ENCODE measurements around the gene TMC1.
"Not testable (repeated sequence)": the region's sequence is repeated elsewhere in the genome, so short reads cannot be mapped to it uniquely, and the experiment has no call there.

The TMC1 gene

DNA sequence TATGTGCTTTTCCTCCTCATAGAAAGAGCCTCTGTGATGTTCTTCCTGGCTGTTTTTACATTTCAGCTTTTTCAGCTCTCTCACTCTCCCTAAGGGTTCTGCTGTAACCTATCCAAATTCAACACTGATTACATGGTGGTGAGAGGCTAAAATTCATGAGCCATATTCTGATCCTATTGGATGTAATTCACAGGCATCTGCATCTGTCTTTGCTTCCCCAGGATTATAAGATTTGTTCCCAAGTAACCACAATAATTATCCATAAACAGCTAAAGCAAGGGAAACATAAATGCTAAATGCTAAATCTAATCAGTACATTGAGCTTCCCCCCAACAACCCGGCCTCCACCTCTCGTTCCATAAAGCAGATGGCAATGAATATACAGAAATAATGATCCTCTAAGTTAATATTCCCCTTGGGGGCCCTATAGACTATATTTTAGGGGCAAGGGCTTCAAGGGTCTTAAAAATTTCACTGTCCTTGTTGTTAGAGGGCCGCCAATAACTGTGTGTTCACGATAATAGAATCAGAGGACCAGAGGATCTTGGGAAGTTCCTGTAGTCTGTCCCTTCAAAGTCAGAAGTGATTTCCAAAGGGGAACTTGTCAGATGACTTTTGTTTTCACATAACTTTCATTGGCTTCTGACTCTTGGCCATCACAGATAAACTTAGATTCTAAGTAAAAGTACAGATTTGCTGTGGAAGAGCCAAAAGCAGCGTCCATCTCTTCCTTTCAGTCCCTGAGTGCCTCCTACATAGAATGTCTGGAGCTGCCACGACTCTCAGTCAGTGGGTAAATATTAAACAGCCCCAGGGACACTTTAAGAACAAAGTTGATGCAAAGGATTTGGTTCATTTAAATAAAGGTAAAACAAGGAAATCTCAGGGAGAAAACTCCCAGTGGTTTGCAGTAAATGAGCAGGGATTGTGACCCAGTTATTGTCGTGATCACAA, 305.9 kb downstream of the TMC1 start:
- DNase-seq (ENCODE audit: low read depth), result no peak

DNA sequence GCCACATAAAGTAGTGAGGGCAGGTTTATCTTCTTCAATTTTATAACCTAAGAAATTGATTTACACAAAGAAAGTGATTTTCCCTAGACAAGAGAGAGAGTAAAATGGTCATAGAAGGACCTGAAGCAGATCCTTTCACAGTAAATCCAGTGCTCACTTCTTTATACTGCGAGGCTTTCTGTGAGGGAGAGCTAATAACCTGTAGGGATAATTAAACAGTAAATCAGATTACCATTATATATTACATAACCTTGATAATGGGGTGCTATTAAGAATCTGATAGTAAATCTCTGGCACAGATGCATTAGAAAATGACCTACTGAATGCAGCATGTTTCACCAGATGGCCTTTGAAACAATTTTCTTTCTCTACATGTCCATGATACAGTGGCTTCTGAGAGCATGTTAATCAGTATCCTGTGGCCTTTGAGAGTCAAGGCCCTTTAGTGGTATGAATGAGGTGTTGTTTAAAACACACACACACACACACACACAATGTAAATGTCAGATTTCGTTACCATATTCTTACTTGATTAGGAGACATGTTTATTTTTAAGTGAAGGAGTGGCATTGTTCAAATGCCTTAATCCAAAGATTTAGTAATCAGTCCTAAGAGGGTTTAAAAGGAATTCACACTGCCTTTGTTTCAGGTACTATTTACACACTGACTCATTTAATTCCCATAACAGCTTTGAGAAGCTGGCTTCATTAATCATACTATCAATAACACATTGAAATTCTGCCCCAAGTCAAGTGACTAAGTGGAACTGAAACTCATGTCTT, 306.7 kb downstream of the TMC1 start:
- no peak for DNase-seq (ENCODE audit: low read depth)

DNA sequence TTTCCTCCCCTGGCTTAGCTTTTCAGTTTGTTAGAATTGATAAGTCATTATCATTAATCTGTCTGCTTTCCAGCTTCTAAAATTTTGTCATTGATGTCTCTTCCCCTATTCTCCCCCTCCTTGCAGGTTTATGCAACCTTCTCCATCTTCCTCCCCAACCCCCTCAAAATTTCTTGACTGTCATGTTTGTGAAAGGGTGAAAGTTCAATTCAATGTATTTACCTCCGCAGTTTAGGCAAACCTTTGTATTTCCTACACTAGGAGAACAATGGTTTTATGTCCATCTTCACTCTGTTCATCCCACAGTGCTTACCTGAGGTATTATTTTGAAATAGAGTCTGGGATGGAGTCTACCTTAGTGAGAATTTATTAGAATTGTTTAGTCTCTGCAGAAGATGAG, 313.6 kb downstream of the TMC1 start:
- DNase-seq (ENCODE audit: low read depth), result no peak

DNA sequence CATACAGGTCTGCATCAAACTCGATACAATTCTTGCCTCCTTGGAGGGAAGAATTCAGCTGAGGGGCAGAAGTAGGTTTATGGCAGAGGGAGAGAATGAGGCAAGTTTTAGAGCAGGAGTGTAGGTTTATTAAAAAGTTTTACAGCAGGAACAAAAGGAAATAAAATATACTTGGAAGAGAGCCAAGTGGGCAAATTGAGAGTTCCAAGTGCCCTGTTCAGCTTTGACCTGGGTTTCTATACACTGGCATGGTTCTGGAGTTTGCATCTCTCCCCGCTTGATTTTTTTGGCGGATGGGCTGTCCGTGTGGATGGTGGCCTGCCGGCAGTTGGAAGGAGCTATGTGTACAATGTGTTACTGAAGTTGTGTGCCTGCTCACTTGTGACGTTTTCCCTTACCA, 315.4 kb downstream of the TMC1 start:
- no peak for DNase-seq (ENCODE audit: low read depth)

DNA sequence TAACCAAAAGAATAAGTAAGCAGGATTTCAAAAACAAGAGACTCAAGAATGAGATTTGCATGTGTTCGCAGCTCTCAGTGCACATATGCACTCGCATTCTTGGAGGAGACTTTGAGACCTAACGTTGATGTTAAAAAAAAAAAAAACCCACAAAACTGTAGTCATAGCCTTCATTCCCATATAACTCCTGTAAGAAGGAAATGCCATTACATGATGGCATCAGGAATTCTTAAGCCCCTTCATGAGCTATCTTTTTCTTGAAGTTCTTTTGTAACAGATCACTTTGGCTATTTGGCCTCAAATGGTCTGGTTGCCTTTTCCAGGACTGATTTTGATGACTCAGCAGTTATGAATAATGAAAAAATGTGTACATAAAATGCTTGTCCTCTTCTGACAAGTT, 317.7 kb downstream of the TMC1 start:
- DNase-seq (ENCODE audit: low read depth), result no peak

DNA sequence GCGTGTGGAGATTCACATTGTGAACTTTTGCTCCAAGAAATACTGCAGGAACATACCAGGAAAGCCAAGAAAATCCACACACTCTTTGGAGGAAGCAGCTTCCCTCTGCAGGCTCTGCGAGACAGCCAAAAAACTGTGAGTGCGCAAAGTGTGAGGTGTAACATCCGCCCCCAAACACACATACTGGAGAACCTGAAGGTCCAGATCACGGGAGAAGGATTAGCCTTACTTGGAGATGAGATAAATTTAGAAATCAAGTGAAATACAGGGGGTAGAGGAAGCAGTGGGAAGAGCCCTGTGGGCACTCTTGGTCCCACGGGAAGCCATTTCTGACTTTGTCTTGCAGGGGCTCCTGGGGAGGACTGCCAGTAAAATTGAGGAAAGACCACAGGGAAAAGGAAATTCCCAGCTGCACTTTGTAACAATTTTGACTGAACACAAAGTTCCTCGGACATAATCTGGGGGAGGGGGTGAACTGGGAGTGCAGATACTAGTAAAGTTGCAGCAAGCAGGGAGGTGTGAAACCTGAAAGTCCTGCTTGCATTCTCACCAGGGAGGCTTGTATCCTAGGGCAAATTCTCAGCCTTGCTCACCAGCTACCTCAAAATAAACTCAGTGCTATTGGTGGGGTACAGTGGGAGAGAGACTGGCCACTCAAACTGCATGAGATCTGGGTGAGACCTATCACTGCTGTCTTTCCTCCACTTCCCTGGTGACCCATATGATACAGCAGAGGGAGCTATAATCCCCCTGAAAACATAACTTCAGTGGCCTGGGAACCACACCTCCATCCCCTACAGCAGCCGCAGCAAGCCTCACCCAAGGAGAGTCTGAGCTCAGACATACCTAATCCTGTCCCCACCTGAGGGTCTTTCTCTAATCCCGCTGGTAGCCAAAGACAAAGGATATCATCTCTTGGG, 322.4 kb downstream of the TMC1 start:
- DNase-seq (ENCODE audit: low read depth), result no peak

DNA sequence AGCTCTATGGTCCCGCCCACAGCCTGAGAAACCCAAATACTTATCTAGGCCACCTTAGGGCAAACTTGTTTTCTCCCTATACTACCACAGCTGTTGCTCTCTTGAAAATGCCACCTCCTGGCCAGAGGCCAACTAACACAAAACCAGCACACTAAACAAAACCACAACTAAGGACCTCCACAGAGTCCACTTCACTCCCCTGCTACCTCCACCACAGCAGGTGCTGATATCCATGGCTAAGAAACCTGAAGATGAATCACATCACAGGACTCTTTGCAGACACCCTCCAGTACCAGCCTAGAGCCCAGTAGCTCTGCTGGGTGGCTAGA, 323.0 kb downstream of the TMC1 start:
- DNase-seq (ENCODE audit: low read depth), result no peak

DNA sequence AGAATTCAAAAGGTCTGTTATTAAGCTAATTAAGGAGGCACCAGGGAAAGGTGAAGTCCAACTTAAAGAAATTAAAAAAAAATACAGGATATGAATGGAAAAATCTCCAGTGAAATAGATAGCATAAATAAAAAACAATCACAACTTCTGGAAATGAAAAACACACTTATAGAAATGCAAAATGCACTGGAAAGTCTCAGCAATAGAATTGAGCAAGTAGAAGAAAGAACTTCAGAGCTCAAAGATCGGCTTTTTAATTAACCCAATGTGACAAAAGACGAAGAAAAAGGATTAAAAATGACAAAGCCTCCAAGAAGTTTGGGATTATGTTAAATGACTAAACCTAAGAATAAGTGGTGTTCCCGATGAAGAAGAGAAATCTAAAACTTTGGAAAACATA, 323.6 kb downstream of the TMC1 start:
- not testable (repeated sequence) for DNase-seq (ENCODE audit: low read depth)

DNA sequence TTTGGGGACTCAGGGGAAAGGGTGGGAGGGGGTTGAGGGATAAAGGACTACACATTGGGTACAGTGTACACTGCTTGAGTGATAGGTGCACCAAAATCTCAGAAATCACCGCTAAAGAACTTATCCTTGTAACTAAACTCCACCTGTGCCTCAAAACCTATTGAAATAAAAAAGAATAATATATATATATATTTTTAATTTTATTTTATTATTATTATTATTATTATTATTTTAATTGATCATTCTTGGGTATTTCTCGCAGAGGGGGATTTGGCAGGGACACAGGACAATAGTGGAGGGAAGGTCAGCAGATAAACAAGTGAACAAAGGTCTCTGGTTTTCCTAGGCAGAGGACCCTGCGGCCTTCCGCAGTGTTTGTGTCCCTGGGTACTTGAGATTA, 328.8 kb downstream of the TMC1 start:
- DNase-seq (ENCODE audit: low read depth), result not testable (repeated sequence)

DNA sequence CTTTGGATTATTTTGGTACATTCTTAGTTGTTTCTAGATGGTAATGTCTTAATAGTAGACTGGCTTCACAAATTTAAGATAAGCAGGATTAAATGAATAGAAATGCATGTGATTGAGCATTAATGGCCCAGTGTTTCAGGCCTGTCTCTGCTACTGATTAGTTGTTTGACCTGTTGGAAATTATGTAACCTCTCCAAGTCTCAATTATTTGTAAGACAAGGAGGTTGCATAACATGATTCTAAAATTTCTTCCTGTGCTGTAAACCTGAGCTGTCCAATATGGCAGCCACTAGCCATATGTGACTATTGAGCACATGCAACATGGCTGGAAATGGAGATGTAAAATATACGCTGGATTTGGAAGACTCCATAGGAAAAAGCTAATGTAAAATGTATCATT, 333.9 kb downstream of the TMC1 start:
- no peak for DNase-seq (ENCODE audit: low read depth)

DNA sequence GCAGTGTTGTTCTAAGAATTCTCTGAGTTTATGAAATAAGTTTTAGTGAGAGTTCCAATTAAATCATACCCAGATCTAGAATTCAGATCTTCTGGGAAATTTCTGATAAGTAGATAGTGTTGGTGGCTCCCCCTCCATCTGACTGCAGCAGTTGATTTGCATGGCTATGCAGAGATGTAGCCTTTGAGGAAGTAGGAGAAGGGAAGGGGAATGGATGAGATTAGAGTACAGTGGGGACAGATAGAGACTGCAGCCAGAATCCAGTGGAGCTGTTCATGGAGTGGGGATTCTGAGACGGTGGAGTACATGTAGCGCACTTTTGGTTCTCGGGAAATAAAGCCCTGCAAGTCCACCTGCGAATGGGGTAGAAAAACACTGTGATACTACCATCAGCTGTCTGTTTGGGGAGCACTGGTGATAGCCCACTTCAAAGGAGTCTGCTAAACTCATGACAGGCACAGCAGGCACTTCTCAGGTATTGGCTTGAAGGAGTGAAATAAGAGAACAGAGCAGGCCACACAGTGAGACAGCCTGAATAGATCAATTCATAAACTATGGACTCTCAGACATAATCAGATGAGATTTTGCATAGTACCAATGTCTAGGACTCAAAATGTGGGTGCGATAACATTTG, 334.6 kb downstream of the TMC1 start:
- DNase-seq (ENCODE audit: low read depth), result no peak

DNA sequence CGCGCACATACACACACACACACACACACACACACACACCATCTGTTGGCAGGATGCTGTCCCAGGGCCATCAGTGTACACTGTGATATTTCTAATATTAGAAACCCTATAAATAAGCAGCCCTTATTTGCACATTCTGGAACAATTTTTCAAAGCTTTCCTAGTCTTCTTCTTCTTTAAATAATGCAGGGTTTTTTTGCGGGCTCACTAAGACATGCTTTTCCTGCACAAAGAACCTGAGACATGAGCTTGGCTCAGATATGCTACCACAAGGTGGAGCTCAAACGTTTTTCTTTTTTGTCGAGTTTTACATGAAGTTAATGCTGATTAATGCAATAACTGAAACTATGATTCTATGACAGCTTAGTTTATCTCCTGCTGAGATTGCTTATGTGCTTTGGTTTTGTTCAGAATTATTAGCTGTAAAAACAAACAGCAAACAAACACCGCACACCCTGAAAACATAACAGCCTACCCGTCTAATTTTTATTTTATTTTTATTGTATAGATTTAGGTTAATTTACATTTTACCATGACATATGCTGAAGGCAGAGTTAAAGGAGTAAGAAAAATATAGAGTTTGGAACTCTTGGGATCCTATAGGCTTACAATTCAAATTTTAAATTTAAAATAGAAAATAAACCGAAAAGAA, 335.7 kb downstream of the TMC1 start:
- no peak for DNase-seq (ENCODE audit: low read depth)

DNA sequence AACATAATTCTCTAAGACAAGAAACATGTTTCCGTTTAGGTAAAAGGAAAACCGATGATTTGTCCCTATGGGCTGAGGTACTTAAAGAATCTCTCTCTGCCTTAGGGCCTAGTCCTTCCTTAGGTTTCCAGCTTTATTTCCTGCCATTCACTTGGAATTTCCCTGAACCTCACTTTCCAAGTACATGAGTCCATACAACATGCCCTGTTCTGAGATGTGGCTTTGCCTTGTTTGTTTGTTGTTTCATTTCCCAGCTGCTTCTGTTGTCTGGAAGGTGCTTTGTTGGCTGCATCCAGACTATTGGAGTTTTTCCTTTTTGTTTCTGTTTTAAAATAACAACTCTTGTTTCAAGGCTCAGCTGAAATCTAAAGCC, 336.2 kb downstream of the TMC1 start:
- no peak for DNase-seq (ENCODE audit: low read depth)

DNA sequence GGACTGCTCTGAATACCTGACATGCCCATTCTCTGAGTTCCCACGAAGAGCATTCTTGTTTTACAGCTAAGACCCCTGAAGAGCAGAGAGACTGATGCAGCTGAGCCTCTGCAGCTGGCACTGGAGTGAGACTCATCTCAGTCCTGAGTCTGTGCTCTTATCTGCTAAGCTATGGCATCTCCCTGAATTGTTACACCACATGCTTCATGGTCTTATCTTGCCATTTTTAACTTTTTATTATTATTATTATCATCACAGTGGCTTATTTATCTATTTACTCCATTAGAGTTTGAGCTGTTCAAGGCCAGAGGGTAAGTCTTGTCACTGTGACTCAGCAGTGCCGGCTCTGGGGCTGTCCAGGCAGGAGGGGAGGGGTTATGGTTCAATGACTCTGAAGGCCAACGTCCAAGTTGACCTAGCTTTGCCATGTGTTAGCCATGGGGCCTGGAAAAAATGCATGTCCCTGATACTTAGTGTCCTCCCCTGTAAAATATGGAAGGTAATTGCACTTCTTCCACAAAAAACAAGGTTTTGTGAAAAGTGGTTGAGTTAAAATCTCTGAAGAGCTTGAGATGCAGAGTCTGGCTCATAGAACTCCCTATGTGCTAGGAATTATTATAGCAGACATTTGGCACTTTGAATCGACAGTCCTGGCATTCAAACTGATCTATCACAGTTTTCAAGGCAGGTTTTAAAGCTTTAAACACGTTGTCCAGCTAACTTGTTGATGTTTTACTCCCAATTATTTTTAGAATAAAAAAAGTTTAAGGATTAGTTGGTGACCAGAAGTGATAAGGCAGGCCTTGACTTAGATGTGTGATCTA, 336.9 kb downstream of the TMC1 start:
- DNase-seq (ENCODE audit: low read depth), result no peak

DNA sequence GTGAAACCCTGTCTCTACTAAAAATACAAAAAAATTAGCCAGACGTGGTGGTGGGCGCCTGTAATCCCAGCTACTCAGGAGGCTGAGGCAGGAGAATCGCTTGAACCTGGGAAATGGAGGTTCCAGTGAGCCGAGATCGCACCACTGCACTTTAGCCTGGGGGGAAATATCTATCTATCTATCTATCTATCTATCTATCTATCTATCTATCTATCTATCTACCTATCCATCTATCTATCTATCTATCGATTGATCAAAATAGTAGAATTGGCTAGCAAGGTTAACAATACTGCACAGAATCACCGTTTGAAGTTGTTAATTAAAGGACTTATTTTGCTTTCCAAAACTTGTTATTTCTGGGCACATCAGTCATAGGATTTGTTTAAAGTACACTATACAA, 341.4 kb downstream of the TMC1 start:
- not testable (repeated sequence) for DNase-seq (ENCODE audit: low read depth)

DNA sequence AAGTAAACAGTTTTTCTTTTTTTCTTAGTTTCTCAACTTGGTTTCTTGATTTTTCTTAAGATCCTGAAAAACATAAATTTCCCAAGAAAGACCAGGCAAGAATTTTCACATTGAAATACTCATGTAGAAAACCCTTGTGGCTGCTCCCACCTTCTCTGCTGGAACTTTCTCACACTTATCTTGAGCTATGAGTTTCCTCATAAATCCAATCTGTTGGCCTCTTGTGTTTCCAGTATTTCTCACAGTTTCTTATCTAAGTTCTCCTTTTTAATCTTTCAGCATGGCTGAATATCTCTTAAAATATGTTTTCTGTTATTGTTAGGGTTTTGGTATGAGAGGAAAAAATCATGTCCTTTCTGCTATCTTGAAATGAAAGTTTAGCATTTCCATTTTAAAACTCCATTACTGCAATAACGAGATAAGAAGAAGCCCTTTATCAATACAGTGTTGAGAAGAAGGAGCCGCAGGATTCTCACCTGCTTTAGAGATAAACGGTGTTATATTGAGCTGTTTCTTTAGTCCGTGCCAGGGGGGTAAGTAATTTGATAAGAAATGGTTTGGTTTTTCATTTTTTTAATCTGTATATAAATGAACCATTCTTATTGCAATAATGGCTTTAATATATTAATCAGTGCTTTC, 342.2 kb downstream of the TMC1 start:
- DNase-seq (ENCODE audit: low read depth), result no peak

DNA sequence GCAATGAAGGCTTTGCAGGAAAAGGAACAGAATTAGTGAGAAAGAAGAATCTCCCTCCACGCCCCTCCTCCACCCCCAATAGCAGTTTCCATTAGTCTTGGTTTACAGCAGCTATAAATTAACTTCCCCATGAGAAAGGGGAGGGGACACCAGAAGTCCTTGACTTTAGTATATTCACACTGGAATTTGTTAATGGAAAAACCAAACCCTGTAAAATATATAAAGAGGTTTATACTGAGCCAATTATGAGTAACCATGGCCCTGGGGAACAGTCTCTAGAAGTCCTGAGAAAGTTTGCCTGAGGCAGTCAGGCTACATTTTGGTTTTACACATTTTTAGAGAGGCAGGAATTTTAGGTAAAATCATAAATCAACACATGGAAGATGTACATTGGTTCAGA, 342.9 kb downstream of the TMC1 start:
- DNase-seq (ENCODE audit: low read depth), result no peak

DNA sequence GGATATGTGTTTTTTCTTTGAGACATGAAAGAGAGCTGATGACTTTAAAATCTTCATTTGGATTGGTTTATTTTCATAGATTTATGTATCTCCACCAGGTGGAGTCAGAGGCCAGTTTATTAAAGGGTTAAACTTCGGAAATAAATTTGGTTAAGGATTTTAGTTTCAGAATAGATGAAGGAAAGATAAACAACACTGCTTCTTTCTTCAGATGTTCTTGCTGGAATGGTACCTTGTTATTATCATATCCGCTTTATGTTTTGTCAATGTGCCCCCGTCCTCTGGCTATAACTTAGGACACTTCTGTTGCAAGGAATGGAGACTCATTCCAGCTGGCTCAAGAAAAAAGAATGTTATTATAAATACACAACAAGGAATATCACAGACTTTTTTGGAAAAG, 350.3 kb downstream of the TMC1 start:
- no peak for DNase-seq (ENCODE audit: low read depth)

DNA sequence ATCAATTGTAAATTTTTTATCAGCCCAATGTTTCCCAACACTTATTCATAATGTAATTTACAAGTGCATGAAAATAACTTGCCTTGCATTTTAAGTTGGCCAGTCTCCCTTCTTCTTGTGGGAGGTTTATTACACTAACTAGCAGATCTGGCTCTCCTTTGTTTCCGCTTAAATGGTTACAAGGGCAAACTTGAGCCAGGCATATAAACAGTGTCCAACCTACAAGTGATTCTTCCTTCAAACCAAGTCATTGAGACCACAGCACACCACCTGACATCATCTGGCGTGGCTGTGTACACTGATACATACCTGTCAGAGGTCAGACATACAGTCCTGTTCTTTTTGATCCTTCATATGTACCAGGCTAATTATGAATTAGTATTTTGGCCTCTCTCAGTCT, 351.3 kb downstream of the TMC1 start:
- no peak for DNase-seq (ENCODE audit: low read depth)

DNA sequence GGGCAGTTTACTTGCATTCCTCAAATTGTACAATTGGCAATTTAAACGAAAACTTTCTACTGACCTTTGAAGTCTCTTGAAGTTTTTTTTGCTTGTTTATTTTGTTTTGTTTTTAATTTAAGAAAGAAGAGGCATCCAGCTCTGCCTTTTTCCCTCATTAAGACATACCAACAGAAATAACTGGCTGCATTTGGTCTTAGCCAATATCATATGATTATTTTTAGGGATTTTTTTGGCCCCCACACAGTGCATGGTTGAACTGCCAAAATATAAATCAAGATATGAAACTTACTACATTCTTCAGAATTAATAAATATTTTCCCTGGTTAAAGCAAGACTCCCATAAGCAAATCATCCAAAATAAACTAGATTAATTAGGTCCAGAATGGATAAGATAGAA, 352.0 kb downstream of the TMC1 start:
- DNase-seq (ENCODE audit: low read depth), result no peak

All from activated T-helper 9 cell treated with anti-CD3 and anti-CD28 coated beads, Interleukin-2, amount 50 U/mL, for 16 hours (primary cell).